Parathyroid adenoma (tissue), 2 donors: Measurements from ENCODE around the gene TMEM154.

Source experiments
- H2AFZ ChIP-seq: fragments of 300-600 bp; sonication (generic); one replicate; pipeline ENCODE4 v1.7.0; 2017; ENCODE audit warnings: antibody characterized with exemption, mild to moderate bottlenecking
- H3K27ac ChIP-seq: fragments of 300-600 bp; sonication (generic); one replicate; pipeline ENCODE4 v1.7.0; 2017
- H3K27me3 ChIP-seq: fragments of 300-600 bp; sonication (generic); one replicate; pipeline ENCODE4 v1.7.0; 2017; ENCODE audit warnings: low read length; ENCODE audit not compliant: control insufficient read depth, insufficient read depth
- H3K36me3 ChIP-seq: fragments of 300-600 bp; sonication (generic); one replicate; pipeline ENCODE4 v1.7.0; 2017; ENCODE audit warnings: low read length; ENCODE audit not compliant: control insufficient read depth, insufficient read depth
- H3K4me1 ChIP-seq: fragments of 300-600 bp; sonication (generic); one replicate; pipeline ENCODE4 v1.7.0; 2017; ENCODE audit warnings: control low read depth
- H3K4me2 ChIP-seq: fragments of 300-600 bp; sonication (generic); one replicate; pipeline ENCODE4 v1.7.0; 2017; ENCODE audit warnings: low read length
- H3K4me3 ChIP-seq: fragments of 300-600 bp; sonication (generic); one replicate; pipeline ENCODE4 v1.7.0; 2017; ENCODE audit warnings: low read depth, low read length
- H3K79me2 ChIP-seq: fragments of 300-600 bp; sonication (generic); one replicate; pipeline ENCODE4 v1.7.0; 2017; ENCODE audit warnings: control low read depth
- H3K9ac ChIP-seq: fragments of 300-600 bp; sonication (generic); one replicate; pipeline ENCODE4 v1.7.0; 2017; ENCODE audit warnings: mild to moderate bottlenecking
- H3K9me3 ChIP-seq: fragments of 300-600 bp; sonication (generic); one replicate; pipeline ENCODE4 v1.7.0; 2017; ENCODE audit warnings: low read length; ENCODE audit not compliant: control insufficient read depth
- CTCF ChIP-seq: fragments of 300-600 bp; sonication (generic); IDR thresholded peaks from one replicate; pipeline ENCODE4 v1.7.0; 2017; ENCODE audit warnings: antibody characterized with exemption, mild to moderate bottlenecking
- donor health status: primary hyperparathyroidism.

Gene TMEM154

GRCh38 chr4:152581536-152582160 lies 98.1 kb downstream of the TMEM154 start:
- H3K4me3 ChIP-seq = no peak overlapping the region
- no peak overlapping the region for H3K9ac ChIP-seq
- no peak overlapping the region for H3K27ac ChIP-seq
- no peaks in the 10 kb centered on the region for H3K27me3 ChIP-seq
- no peaks in the 10 kb centered on the region for H3K79me2 ChIP-seq
- H3K4me1 ChIP-seq = peaks cover 4% of the 10 kb centered on the region
- no peaks in the 10 kb centered on the region for H3K9me3 ChIP-seq
- TF ChIP-seq CTCF = no peak
- no peak overlapping the region for H3K4me2 ChIP-seq
- no peak overlapping the region for H2AFZ ChIP-seq
- no peaks in the 10 kb centered on the region for H3K36me3 ChIP-seq

- no peak overlapping the region for H3K9ac ChIP-seq
- no peak overlapping the region for H3K4me2 ChIP-seq
- no peaks in the 10 kb centered on the region for H3K9me3 ChIP-seq
- no peak overlapping the region for H3K4me3 ChIP-seq
- no peak for TF ChIP-seq CTCF
- H3K27ac ChIP-seq = no peak overlapping the region
- no peaks in the 10 kb centered on the region for H3K27me3 ChIP-seq
- no peak overlapping the region for H2AFZ ChIP-seq
- no peaks in the 10 kb centered on the region for H3K4me1 ChIP-seq
- H3K36me3 ChIP-seq = no peaks in the 10 kb centered on the region
- no peaks in the 10 kb centered on the region for H3K79me2 ChIP-seq
Observed at GRCh38 chr4:152579916-152580315, 99.9 kb downstream of the TMEM154 start.

GRCh38 chr4:152579107-152579764 lies 100.6 kb downstream of the TMEM154 start:
- Histone ChIP-seq H3K79me2 (no peaks in the 10 kb centered on the region), H3K9me3 (no peaks in the 10 kb centered on the region), H2AFZ (no peak overlapping the region), H3K4me2 (no peak overlapping the region), H3K9ac (no peak overlapping the region), H3K4me1 (no peaks in the 10 kb centered on the region), H3K27ac (no peak overlapping the region), H3K27me3 (no peaks in the 10 kb centered on the region), H3K4me3 (no peak overlapping the region), H3K36me3 (no peaks in the 10 kb centered on the region)
- no peak for TF ChIP-seq CTCF

- no peaks in the 10 kb centered on the region for H3K36me3 ChIP-seq
- no peaks in the 10 kb centered on the region for H3K9me3 ChIP-seq
- H3K4me1 ChIP-seq = no peaks in the 10 kb centered on the region
- no peaks in the 10 kb centered on the region for H3K79me2 ChIP-seq
- TF ChIP-seq CTCF = no peak
- H3K4me3 ChIP-seq = no peak overlapping the region
- H3K4me2 ChIP-seq = no peak overlapping the region
- no peak overlapping the region for H3K9ac ChIP-seq
- H3K27me3 ChIP-seq = no peaks in the 10 kb centered on the region
- no peak overlapping the region for H2AFZ ChIP-seq
- H3K27ac ChIP-seq = no peak overlapping the region
Observed at GRCh38 chr4:152578670-152579069, 101.1 kb downstream of the TMEM154 start.
